Measurements from ENCODE around the gene DNAH5. TPM values are rescaled to one million over a fixed set of nuclear protein-coding genes. Genes with fewer than 3 reads are reported as not detected.

The DNAH5 gene
- total RNA-seq, 4 donors from 2014 or later: 0.17 to 1.2 (median 0.63) TPM

GRCh38 chr5:13843175-13843846 is 101.2 kb downstream of the DNAH5 start:
- WGBS: 66% methylated on average over 6 of the region's 6 CpGs
- Histone ChIP-seq H3K4me3 (no peak overlapping the region), H3K9me3 (no peaks in the 10 kb centered on the region), H3K27ac (replicated peaks in 1 of 4) (no peak overlapping the region), H3K36me3 (no peaks in the 10 kb centered on the region), H3K4me1 (no peaks in the 10 kb centered on the region), H3K27me3 (no peaks in the 10 kb centered on the region)
- DNase-seq (ENCODE audit: extremely low spot score): no peak
- TF ChIP-seq CTCF (IDR thresholded peaks at IDR 0.05) (no peak), POLR2AphosphoS5 (IDR thresholded peaks at IDR 0.05) (no peak), EP300 (IDR thresholded peaks at IDR 0.05) (no peak), POLR2A (IDR thresholded peaks at IDR 0.05; ENCODE audit: low read depth) (no peak)
- intact Hi-C loops (cut with DNase I): no loop called here

GRCh38 chr5:13833440-13833839 is 111.0 kb downstream of the DNAH5 start:
- intact Hi-C loops (cut with DNase I): no loop called here
- no peak overlapping the region for H3K27ac ChIP-seq (replicated peaks in 1 of 4)
- no peaks in the 10 kb centered on the region for H3K9me3 ChIP-seq
- H3K4me1 ChIP-seq: no peaks in the 10 kb centered on the region
- no peak for DNase-seq (ENCODE audit: extremely low spot score)
- no peak for TF ChIP-seq CTCF (IDR thresholded peaks at IDR 0.05)
- no peak for TF ChIP-seq POLR2A (IDR thresholded peaks at IDR 0.05; ENCODE audit: low read depth)
- TF ChIP-seq EP300 (IDR thresholded peaks at IDR 0.05): no peak
- no peak for TF ChIP-seq POLR2AphosphoS5 (IDR thresholded peaks at IDR 0.05)
- H3K36me3 ChIP-seq: no peaks in the 10 kb centered on the region
- H3K27me3 ChIP-seq: no peaks in the 10 kb centered on the region
- 45% methylated on average over 3 of the region's 3 CpGs for WGBS
- H3K4me3 ChIP-seq: no peak overlapping the region

- H3K27me3 ChIP-seq: no peaks in the 10 kb centered on the region
- H3K36me3 ChIP-seq: no peaks in the 10 kb centered on the region
- no peaks in the 10 kb centered on the region for H3K9me3 ChIP-seq
- intact Hi-C loops (cut with DNase I): no loop called here
- no peak overlapping the region for H3K27ac ChIP-seq (replicated peaks in 1 of 4)
- no peak overlapping the region for H3K4me3 ChIP-seq
- H3K4me1 ChIP-seq: no peaks in the 10 kb centered on the region
- DNase-seq (ENCODE audit: extremely low spot score): no peak
- WGBS: 62% methylated on average over 3 of the region's 3 CpGs
- TF ChIP-seq CTCF (IDR thresholded peaks at IDR 0.05) (no peak), EP300 (IDR thresholded peaks at IDR 0.05) (no peak), POLR2AphosphoS5 (IDR thresholded peaks at IDR 0.05) (no peak), POLR2A (IDR thresholded peaks at IDR 0.05; ENCODE audit: low read depth) (no peak)
These were observed 113.1 kb downstream of the DNAH5 start for GRCh38 chr5:13831351-13831750.

- H3K27ac ChIP-seq (replicated peaks in 1 of 4): no peak overlapping the region
- H3K4me3 ChIP-seq: no peak overlapping the region
- no peaks in the 10 kb centered on the region for H3K36me3 ChIP-seq
- intact Hi-C loops (cut with DNase I): no loop called here
- peak; percentile 10 for DNase-seq (ENCODE audit: extremely low spot score)
- TF ChIP-seq POLR2AphosphoS5 (IDR thresholded peaks at IDR 0.05): no peak
- no peak for TF ChIP-seq EP300 (IDR thresholded peaks at IDR 0.05)
- no peak for TF ChIP-seq CTCF (IDR thresholded peaks at IDR 0.05)
- no peak for TF ChIP-seq POLR2A (IDR thresholded peaks at IDR 0.05; ENCODE audit: low read depth)
- 78% methylated on average over 9 of the region's 9 CpGs for WGBS
- H3K4me1 ChIP-seq: no peaks in the 10 kb centered on the region
- no peaks in the 10 kb centered on the region for H3K9me3 ChIP-seq
- no peaks in the 10 kb centered on the region for H3K27me3 ChIP-seq
These were observed 114.0 kb downstream of the DNAH5 start for GRCh38 chr5:13830536-13830935.

GRCh38 chr5:13821366-13821765 is 123.1 kb downstream of the DNAH5 start:
- Histone ChIP-seq H3K27ac (replicated peaks in 1 of 4) (no peak overlapping the region), H3K27me3 (no peaks in the 10 kb centered on the region), H3K9me3 (no peaks in the 10 kb centered on the region), H3K36me3 (no peaks in the 10 kb centered on the region), H3K4me3 (no peak overlapping the region), H3K4me1 (no peaks in the 10 kb centered on the region)
- WGBS: 83% methylated on average over 2 of the region's 2 CpGs
- TF ChIP-seq POLR2AphosphoS5 (IDR thresholded peaks at IDR 0.05) (no peak), CTCF (IDR thresholded peaks at IDR 0.05) (no peak), EP300 (IDR thresholded peaks at IDR 0.05) (no peak), POLR2A (IDR thresholded peaks at IDR 0.05; ENCODE audit: low read depth) (no peak)
- intact Hi-C loops (cut with DNase I): no loop called here
- no peak for DNase-seq (ENCODE audit: extremely low spot score)

Measured in esophagus muscularis mucosa (tissue), 4 donors.